Inflammatory macrophage (primary cell): ENCODE data around the gene REPIN1.

Source experiments
- DNase-seq, 2 donors: peaks; one replicate each; pipeline ENCODE4 v3.0.0-alpha.2; 2020 to 2022

The REPIN1 gene

DNA sequence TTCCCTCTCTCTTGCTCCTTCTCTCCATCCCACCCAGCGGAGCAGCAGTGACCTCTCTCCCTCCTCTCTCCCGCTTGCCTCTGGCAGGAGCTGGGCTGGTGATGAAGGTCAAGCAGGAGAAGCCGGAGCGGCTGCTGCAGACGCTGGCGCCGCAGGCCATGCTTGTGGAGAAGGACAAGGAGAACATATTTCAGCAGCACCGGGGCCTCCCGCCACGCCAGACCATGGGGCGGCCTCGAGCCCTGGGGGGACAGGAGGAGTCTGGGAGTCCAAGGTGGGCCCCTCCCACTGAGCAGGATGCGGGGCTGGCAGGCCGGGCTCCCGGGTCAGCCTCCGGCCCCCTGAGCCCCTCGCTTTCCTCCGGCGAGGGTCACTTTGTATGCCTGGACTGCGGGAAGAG, 27.8 kb downstream of the REPIN1 start:
- no peak for DNase-seq

DNA sequence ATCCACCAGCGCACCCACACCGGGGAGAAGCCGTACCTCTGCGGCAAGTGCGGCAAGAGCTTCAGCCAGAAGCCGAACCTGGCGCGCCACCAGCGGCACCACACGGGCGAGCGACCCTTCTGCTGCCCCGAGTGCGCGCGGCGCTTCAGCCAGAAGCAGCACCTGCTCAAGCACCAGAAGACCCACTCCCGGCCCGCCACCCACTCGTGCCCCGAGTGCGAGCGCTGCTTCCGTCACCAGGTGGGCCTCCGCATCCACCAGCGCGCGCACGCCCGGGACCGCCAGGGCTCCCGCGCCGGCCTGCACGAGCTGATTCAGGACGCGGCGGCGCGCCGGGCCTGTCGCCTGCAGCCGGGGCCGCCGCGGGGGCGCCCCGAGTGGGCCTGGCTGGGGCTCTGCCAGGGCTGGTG, 28.2 kb downstream of the REPIN1 start:
- no peak for DNase-seq

DNA sequence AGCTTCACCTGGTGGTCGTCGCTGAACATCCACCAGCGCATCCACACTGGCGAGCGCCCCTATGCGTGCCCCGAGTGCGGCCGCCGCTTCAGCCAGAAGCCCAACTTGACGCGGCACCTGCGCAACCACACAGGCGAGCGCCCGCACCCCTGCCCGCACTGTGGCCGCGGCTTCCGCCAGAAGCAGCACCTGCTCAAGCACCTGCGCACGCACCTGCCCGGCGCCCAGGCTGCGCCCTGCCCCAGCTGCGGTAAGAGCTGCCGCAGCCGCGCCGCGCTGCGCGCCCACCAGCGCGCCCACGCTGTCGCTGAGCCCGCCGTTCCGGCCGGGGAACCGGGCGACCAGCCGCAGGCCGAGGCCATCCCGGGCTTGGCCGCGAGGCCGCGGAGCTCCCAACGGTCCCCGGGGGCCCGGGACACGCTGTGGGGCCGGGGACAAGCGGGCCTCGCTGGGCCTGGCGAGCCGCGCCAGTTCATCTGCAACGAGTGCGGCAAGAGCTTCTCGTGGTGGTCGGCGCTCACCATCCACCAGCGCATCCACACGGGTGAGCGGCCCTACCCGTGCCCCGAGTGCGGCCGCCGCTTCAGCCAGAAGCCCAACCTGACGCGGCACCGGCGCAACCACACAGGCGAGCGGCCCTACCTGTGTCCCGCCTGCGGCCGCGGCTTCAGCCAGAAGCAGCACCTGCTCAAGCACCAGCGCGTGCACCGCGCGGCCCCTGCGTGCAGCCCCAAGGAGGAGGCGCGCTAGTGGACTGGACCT, 28.9 kb downstream of the REPIN1 start:
- DNase-seq, result no peak

DNA sequence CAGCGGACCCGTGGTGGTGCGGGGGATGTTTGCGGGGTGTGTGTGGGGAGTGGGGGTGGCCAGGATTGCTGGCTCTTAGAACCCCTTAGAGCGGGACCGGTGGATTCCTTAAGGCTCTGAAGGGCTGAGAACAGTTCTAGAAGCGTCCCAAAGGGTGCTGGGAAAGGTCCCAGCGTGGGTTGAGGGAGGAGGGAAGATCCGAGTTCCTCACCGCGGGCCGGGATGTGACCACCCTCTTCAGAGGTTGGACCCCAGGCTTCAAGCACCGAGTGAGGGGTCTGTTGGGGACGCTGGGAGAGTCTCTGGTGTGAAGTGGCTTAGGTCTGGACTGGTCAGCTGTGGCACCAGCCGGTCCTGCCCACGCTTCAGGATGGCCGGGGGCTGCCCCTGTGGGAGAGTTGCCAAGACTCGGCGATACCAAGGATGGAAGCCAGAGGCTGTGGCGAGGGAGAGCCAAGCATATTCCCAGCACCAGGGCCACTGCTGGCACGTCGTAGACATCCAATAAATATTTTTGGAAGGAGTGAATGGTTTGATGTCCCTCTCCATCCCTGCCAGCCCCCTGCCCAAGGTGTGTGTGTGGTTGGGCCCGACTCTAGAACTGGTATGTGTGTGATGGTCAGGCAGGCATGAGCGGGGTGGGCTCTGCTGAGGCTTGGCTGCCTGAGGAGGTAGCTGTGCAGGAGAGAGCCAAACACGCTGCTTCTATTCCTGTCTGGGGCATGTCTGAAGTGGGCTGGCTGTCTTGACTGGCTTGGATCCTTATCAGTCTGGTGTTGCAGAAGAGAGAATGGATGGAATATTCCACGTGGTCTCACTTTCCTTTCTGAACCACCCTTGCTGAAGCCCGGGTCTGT, 29.7 kb downstream of the REPIN1 start:
- no peak for DNase-seq

DNA sequence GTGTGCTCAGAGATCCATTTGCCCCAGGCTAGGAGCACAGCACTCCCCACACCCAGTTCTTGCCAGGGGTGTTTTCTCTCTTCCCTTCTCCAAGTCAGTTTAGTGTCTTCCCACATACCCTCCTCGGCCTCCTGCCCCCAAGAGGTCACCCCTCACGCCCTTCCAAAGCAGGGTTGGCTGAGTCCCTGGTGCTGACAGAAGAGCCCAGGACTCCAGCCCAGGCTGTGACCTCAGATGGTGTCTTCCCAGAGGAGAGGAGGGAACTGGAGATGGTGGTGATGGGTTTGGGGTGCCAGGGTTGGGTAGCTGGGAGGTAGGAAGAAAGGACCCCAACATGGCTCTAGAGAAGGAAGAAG, 30.3 kb downstream of the REPIN1 start:
- no peak for DNase-seq

DNA sequence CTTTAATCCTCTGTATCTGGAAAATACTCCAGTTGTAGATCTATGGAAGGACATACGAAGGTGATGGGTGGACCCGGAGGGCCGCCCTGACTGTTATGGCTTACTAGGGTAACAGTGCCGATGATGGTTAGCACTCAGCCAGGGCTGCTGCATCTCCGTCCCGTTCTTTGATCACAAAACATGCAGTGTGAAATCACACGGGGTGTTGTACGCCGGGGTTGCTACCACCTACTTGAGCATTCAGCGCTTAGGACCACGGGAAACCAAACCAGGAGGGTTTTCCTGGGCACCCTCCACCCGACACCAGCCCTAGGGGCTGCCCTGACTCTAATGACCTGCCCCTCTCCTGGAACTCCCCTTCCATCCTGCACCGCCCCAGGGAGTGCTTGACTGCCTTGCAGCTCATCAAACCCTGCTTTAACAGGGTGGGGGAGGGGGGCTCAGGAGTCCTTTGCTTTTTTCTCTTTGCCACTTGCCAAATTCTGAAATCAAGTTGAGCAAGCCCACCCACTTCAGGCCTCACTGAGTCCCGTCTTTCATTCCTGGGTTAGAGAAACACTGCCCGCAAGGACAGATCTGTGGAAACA, 30.9 kb downstream of the REPIN1 start:
- DNase-seq, result no peak

DNA sequence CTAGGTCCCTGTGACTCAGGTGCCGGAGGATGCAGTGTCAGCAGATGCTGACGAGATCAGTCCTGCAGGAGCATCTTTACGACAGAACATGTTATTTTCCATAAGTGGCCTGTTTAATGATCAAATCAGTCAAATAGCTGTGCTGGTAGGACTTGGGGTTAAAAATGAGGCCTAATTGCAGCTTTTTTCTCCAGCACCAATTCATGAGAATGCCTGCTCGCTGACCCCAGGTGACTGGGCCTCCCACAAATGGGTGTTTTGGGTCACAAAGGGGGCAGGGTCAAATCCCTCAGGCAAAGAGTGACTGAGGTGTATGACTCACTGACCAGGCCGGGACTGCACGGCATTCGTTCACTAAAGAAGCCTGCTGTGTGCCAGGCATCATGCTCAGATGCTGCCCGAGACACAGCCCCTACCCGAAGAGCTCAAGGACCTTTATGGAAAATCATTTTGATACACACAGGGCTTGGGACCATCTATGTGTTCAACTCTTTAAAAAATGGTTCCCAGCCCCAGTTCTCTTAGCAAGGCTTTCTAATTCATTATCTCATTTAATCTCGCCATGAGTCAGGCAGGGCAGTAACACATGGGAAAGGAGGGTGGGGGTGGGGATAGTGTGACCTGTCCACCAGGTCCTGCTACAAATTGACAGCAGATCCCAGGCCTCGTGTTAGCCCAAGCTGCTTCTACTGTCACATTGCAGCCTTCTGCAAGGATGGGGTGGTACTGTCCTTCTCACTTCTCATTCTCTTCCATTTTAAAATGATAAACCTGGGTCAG, 31.6 kb downstream of the REPIN1 start:
- DNase-seq, result no peak

DNA sequence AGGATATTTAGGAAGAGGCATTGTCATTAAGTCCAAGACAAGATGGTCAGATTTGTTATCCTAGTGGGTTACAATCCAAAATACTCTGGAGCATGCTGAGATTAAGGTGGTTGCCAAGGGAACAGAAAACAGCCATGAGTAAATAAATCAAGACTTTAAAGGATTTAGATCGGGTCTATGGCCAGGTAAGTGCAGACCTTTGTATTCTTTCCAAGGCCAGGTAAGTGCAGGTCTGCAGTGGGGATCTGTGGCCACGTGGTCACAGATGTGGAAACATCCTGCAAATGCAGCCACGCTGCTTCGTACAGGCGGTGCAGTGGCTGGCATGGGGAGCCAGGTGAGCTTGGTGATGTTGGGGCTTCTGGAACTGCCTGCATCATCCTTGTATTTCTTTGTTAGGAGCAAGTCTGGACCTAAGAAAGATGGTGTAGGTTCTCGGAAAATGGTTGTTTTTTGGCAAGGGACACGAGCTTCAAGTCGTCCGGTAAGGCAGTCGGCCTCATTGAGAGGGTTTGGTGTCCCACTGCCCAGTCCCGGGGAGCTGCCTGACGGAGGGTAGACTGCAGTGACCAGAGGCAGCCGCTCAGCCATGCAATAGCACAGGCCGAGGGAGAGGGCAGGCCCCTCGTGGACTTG, 32.3 kb downstream of the REPIN1 start:
- DNase-seq, result no peak

DNA sequence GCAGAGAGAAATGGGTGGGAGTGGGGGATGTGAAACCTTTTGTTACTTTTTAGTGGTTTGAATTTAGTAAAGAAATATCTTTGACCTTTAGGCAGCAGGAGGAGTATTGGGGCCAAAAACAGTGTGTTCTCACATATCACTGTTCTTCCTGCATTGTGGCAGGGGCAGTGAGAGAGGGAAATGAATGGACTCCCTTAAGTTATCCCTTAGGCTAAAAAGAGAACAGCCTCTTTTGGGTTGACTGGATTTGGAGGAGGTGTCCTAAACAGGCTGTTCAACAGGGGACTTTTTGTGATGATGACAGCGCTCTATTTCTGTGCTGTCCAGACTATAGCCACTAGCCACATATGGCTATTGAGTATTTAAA, 32.8 kb downstream of the REPIN1 start:
- no peak for DNase-seq

DNA sequence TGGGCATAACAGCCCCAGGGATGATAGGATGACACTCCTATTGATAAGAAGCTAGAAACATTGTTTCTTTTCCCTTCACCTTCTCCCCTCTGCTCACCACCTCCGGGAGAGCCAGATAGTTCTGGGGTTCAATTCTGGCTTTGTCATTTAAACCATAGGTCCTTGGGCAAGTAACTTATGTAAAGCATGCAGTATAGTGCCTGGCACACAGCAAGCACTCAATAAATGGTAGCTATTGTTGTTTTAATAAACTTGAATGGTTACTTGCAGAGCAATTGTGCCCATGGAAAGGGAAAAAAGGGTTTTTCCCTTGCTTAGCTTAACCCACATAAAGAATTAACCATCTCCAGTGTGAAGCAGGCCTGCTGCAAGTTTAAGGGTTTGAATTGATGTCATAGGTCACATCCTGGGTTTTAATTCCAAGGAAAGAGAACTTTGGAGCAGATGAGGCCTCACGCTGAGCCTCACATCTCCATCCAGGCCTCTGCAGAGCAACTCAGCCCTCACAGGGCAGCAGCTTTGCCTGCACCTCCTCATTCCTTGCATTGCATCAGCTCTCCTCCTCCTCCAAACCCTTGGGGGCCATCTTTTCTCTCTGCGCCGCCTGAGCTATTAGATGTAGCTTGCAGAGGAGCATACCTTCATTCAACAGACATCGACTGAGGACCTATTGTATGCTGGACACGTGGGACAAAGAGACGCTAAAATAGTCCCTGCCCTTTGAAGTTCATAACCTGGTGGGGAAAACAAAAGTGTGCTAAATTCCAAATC, 33.4 kb downstream of the REPIN1 start:
- no peak for DNase-seq

DNA sequence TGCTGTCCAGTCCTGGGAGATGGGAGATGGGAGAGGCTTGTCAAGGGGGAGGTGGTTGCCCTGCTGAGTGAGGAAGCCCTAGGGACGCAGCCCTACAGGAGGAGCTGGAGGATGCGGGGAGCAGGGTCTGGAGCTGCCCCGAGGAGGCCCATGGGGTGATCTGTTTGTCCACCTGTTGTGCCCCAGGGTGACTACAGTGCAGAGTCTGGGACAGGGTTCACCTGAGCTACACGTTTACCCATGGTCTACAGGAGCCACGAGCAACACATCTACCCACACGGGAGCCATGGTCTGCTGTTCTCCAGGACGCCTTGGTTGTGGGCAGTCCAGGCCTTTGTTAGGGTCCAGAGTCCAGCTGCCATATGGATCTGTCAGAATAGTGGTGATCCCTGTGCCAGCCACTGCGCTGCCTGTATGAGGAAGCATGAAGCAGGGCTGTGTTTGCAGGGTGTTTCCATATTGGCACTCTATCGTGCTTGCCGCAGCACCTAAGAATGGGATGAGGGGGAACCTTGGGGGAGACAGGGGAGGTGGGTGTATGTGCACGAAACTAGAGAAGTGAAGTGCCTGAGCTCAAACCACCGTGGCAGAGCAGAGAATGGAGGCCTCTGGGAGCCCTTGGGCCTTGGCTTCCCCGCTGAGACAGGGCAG, 34.2 kb downstream of the REPIN1 start:
- no peak for DNase-seq

DNA sequence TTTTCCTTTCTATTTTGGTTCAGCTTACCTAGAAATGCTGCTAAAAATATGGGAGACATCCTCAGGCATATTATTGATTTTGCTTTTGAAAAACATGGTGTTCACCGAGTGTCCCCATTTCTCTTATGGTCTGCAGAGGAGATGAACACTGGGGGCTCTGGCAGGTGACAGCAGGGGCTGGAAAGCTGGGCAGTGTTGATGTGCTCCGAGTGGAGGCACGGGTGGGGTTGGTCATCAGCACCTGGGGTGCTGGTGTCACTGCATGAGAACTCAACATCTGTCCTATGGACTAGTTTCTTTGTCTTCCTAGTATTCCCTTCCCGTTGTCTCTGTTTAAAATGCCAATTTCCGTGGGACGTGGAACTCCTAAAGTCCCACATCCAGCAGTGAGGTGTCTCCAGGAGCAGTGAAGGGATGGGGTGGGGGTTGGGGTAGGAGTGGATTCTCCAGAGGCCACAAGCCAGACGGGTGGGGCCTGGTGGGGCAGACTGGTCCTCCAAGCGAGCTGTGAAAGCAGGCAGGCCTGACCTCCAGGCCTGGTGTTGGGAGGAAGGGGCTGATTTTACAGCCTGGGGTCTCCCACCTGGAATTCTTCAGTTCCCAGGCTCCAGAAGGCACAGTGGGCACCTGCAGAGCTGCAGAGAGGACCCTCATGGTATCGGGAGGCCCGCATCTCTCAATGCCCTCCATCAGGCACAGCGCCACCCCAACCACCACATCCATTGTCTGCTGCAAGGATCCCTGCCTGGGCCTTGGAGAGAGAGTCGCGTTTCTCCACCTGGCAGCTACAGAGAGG, 35.0 kb downstream of the REPIN1 start:
- DNase-seq, result no peak

DNA sequence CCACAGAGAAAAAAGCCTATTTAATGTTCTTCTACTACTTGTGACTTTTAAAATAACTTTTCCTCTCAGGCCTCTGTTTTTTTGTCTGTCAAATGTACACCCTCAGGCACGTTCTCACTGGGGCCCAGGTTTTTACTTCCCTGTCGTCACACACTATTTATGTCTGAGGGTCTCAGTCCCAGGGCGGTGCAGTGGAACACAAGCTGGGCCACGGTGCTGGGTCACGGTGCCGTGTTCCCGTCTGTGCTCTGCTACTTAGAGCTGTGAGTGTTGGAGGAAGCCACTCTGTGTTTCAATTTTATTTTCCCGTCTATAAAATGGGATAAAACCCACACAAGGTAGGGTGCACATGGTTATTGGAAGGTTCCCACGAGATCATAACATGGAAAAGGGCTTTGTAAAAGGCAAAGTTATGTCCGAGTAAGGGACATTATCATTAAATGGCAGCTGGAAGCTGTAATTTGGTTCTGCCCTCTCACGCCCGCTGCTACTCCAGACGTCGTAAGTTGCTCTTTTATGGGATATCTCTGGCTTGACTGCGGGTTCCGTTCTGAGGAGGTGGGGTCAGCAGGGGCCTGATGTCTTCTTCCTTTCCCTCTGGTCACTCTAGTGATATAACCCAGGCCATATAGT, 35.7 kb downstream of the REPIN1 start:
- no peak for DNase-seq

DNA sequence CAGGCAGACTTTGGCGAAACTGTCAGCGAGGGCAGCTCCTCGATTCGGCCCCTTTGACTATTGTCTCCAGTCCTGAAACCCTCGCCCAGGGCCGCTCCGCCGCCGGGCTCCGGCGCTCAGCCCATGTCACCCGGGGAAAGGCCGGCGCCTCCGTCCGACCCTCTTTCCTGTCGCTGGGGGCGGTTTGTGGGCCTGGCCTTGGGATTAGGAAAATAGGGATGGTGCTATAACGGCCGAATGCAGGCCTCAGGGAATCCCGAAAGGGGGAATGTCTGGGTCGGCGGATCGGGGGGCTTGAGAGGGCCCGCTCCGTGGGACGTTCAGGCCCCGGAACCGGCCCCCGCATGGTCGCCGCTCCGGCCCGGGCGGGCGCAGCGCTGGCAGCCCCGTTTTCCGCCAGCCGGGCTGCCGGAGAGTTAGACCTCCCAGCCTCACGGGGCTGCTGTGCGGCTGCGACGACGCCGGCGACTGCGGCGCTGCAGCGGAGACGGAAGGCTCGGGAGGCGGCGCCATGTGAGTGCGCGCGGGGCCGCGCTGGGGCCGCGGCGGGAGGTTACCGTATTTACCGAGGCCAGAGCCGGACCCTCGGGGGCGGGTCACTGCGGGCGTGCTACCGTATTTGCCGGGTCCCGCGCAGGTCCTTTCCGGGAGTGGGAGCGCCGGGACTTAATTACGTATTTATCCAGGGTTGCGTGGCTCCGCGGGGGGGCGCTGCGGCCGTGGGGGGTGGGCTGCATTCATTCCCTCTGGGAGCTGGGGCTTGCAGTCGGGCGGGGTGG, 36.4 kb downstream of the REPIN1 start:
- peak; percentile 84 to 90 for DNase-seq

DNA sequence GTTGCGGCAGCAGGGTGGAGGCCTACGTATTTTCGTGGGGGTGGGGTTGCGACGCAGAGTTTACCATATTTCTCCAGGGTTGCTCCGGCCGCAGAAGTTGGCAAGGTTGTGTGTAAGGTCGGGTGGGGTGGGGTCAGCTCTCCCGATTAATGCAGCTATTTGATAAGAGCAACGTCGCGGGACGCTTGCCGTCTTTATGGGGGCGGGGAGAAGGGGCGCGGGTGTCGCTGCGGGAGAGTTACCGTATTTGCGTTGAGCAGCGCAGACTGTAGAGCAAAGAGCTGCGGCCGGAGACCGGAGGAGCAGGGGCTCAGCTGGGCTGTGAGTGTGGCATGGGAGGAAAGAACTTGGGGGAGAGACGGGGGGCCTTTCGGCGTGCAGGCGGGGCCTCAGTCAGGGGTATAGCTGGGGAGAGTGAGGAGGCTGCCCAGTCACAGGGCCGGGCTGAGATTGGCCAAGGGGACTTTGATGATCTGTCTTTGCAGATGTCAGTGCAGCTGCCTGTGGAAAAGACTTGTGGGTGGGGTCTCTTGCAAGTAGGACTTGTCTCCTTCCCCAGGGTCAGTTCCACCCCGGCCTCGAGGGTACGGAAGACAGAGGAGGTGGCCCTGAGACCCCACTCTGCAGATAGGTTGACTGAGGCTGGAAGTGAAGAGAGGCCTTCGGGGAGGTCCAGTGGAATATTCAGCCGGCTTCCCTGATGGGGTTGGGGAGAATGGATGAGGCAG, 37.1 kb downstream of the REPIN1 start:
- peak; percentile 9 to 51 for DNase-seq

DNA sequence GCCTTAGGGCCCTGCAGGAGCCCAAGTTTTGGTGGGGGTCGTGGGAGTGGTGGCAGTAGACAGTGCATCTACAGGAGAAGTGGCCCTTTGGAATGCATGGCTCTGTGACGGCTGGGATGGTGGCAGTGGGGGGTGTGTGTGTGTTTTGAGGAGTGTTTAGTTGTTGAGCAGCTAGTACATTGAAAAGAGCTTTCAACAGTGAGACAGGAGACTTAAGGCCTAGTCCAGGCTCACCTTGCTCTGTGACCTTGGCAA, 37.6 kb downstream of the REPIN1 start:
- no peak for DNase-seq

DNA sequence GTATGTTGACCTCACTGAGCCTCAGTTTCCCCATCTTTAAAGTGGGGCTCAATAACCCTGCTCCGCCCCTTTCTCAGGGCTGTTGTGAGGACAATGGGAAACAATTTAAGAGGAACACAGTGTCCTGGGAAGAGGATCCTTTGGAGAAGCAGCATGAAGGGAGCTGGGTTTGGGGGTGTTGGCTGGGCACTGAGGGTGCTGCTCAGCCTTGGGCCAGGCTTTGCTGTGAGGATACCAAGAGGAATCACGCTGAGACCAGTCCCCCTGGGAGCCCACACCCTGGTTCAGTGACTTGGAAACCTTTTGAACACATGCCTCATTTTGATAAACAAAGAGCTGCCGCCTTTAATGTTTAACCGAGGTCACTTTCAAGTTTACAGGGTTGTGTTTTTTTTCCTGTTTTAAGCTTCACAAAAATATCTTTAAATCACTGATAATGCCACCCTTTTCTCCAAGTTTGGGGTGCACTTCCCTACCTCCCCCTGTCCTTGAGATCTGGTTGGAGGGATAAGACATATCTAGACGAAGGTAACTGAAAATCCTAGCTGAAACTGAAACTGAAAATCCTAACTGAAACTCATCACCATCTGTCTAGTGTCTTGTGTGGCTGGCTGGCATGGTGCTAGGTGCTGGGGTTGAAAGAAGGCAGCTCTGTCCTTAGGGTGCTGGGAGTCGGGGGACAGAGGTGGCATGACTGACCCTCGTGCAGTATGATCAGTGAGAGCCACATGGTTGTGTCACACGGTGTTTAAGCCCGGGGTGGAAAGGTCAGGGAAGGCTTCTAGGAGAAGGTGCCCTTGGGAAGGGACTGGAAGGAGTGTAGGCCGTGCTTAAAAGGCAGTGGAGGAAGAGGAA, 38.2 kb downstream of the REPIN1 start:
- peak in 1 of 2 donors; percentile 31 for DNase-seq
